ENCODE measurements around the gene SIX2.

- TF ChIP-seq CTCF (IDR thresholded peaks at IDR 0.05 in 2 of 3, conservative IDR thresholded peaks at IDR 0.05 in 1 of 3; ENCODE audit: control insufficient read depth in 2 of 3, extremely low read depth in 1 of 3, insufficient read depth in 1 of 3, low read depth in 3 of 3, low read length in 3 of 3) (peak; percentile 76 to 89 (median 77)), TARDBP (IDR thresholded peaks at IDR 0.05; ENCODE audit: borderline replicate concordance) (no peak), MTA3 (IDR thresholded peaks at IDR 0.05; ENCODE audit: borderline replicate concordance, low read length) (no peak), ZBTB11 (CRISPR knock-in tag; IDR thresholded peaks at IDR 0.05) (no peak), HDAC2 (IDR thresholded peaks at IDR 0.05) (no peak), NR2C1 (IDR thresholded peaks at IDR 0.05) (no peak), MAX (IDR thresholded peaks at IDR 0.05; ENCODE audit: low read depth, low read length) (no peak), CEBPB (IDR thresholded peaks at IDR 0.05; ENCODE audit: borderline replicate concordance in 1 of 2, low read depth in 2 of 2, low read length in 2 of 2) (no peak)
Observed at GRCh38 chr2:44981714-44982108, 27.5 kb downstream of the SIX2 start.
